Activated T-cell treated with anti-CD3 and anti-CD28 coated beads, Interleukin-2, amount 50 U/mL, for 48 hours (primary cell): Measurements from ENCODE around the gene GBX2.

Source experiments
- DNase-seq, 2 experiments: peaks; one replicate each; pipeline ENCODE4 v3.0.0-alpha.2; 2020

Gene GBX2

GRCh38 chr2:236166796-236167296, 1.3 kb downstream of the GBX2 start:
- no peak for DNase-seq

DNA sequence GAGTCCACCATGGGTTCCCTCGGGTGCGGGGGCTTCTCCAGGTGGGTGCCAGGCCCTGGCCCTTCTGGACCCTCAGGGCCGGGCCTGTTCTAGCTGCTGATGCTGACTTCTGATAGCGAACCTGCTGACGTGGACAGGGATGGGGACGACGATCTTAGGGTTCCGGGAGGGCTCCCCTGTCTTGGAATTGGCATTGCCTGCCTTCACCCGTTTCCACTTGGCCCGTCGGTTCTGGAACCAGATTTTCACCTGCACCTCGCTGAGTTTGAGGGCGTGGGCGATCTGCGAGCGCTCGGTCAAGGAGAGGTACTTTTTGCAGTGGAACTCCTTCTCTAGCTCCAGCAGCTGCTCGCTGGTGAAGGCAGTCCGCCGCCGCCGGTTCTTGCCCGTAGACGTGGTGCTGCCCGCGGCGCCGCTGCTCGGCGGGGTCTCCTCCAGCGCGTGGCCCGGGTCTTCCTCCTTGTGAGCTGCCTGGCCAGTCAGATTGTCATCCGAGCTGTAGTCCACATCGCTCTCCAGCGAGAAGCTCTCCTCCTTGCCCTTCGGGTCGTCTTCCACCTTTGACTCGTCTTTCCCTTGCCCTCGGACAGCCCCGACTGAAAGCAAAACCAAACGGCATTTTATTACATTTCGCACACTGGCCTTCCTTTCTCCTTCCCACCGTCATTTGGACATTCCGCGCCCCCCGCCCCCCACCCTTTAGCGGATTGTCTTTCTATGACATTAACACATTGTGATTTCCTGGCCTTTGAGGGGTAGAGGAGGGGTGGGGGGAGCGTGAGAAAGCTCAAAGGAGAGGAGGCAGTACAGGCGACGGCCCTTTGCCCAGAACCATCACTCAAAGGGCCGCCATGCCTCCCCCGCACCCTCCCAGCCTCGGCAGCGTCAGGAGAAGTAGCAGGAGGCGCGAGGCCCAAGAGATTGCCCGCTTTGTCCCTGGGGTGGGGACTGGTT, 2.1 kb downstream of the GBX2 start:
- peak in 1 of 2 experiments; percentile 48 for DNase-seq

DNA sequence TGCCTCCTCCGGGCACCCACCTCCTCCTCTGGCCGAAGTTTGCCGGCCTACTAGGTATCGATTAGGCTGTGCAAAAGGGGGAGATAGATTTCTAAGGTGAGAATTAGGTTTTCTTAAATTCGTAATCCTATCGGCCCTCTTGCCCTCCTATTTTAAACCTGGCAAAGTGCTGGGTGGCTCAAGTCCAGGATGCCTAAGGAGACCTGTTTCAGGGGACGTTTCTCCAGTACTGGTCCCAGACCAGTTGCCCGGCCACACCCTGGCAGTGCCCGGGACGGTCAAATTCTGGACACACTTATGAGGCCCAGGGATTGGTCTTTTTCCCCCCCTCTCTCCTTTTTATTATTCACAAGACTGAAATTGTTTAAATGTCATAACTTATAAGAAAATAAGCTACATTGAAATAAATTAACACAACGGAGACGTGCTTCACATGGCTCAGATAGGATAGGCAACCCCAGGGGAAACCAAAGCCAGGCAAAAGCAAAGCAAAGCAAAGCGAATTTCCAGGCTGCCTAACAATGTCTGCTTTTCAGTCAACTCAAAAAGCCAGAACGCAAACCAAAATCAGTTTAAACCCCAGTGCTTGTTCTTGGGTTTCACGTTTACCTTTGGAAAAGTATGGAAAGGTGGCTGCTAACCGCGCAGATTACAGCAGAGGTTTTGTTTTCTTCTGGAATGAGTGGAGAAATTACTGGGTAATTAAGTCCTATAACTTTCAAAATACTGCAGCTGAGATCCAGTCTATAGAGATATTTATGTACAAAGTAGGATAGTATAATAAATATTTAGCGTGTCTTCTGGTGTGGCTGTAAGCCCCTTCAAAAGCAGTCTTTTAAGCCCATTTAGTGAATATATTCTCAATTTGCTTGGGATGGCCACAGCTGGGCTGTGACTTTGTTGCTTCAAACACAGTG, 3.0 kb downstream of the GBX2 start:
- DNase-seq, result no peak

GRCh38 chr2:236164201-236164924, 3.8 kb downstream of the GBX2 start:
- no peak for DNase-seq

DNA sequence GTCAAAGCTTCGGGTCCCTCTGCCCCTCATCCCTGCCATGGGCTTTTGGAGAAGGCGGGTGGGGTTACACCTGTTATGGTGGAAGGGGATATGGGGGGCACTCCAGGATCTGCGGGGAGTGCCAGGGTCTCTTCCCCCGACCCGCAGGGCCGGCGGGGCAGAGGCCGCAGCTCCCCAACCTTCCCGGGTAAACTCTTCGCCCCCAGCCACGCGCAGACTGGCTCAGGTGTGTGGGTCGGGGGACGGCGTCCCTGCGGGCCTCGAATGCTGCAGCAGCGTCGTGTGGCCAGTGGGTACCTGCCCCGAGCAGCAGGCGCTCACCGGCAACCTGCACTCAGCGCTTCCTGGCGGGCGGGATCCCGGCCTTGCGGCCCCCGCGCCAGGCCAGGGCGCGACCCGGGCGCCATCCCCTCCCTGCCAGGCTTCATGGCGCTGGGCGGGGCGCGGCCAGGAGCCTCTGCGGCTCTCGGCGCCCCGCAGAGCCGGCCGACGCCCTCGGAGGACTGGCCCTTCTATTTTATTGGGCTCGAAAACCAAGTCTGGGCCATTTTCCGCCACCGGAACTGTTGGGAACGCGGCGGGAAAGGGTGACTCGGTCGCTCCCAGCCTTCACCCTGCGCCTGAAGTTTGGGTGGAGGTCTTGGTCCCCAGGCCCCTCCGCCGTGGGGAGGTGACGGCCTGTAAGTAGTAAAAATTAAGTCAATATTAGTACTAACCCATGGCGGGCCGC, 4.5 kb downstream of the GBX2 start:
- no peak for DNase-seq

- DNase-seq, result no peak
Observed at GRCh38 chr2:236162882-236163470, 5.2 kb downstream of the GBX2 start.

GRCh38 chr2:236162031-236162845, 5.9 kb downstream of the GBX2 start:
- no peak for DNase-seq

GRCh38 chr2:236161531-236161930, 6.7 kb downstream of the GBX2 start:
- no peak for DNase-seq

GRCh38 chr2:236161082-236161462, 7.1 kb downstream of the GBX2 start:
- no peak for DNase-seq

DNA sequence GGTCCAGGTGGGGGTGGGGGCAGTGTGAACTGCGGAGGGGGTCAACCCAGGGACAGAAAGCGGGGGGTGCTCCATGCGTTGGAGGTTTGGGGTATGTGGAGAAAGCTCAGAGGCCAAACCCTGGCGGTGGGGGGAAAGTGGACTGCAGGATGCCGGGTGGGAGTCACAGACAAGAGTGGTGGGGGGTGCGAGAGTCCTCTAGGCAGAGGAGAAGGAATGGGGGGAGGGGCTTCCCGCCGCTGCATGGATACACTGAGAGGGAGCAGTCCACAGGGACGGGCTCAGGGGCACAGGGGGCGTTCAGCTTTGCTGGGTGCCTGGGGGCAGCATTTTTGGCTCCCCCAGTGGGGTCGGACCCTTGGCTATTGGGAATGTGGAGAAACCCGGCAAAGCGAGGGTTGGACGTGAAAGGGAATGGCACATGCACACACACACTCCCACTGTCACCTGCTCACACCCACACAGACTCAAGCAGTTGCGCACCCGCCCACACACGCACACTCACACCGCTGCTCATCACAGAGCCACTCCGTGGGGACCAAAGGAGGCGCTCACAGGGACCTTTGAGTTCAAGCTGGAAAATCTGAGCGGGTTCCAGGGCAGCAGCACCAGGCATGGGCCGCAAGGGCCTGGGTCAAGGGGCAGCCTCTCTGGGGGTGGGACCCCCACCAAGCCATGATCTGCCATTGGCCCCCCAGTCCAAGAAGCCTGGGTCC, 7.7 kb downstream of the GBX2 start:
- DNase-seq, result no peak

GRCh38 chr2:236159778-236160170, 8.4 kb downstream of the GBX2 start:
- DNase-seq, result no peak

GRCh38 chr2:236158969-236159777, 9.0 kb downstream of the GBX2 start:
- DNase-seq, result no peak

GRCh38 chr2:236157815-236158498, 10.2 kb downstream of the GBX2 start:
- DNase-seq, result no peak

- no peak for DNase-seq
Observed at GRCh38 chr2:236157366-236157765, 10.8 kb downstream of the GBX2 start.

DNA sequence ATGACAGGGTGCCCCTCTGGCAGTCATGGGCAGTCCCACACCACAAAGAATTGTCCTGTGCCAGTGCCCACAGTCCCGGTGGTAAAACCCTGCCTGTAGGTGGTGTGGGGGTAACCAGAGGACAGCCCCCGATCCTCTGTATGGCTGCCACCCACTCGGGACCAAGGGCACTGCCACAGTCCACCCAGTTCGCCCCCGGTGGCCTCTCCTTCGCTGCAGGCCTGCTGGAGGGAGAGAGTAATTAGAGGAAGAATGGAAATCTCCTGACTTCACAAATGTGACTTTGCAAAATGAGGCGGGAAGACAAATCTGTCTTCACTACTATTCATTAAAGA, 11.4 kb downstream of the GBX2 start:
- DNase-seq, result no peak

DNA sequence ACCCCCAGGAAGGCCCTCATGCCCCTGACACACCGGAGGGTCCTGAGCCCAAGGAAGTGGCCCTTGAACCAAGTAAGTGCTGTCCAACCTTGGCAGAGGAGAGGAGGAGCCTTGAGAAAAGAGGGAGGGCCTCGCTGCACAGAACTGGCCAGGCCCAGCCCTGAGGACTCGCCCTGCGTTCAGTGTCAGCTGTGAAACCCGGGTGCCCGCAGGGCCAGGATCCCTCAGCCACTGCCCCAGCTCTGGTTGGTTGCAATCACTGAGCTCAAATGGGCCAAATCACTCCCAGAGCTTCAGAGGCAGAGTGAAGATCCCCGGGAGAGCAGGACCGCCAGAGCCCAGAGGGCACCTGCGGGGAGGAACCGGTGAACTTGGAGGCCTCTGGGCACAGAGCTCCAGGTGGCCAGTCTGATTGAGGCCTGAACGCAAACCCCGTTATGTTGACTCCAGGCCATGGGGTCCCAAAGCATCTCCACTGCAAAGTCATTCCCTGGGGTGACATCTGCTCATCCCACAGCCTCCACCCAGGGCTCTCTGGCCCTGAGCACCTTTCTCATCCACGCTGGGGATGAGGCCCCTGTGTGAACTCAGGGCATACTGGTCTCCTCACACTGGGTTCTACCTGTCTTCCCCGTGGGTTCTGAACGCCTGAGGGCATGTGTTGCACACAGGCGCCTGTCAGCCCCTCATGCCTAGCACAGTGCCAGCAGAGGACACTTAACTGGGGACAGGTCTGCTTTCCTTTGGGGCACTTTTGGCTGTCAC, 11.9 kb downstream of the GBX2 start:
- DNase-seq, result no peak

- no peak for DNase-seq
Observed at GRCh38 chr2:236155406-236155805, 12.8 kb downstream of the GBX2 start.

GRCh38 chr2:236146436-236146835, 21.8 kb downstream of the GBX2 start:
- no peak for DNase-seq
